H1 (cell line): ENCODE results near the gene BLOC1S3. TPM values are rescaled to one million over a fixed set of nuclear protein-coding genes. Genes with fewer than 3 reads are reported as not detected.

Experiments used
- CTCF ChIA-PET: fragments of 300-600 bp; sonication (Branson Sonifier 250); formaldehyde crosslinking; loops from one replicate; lab custom pipeline; 2021; ENCODE audit not compliant: partially characterized antibody; lab: Charles Lee
- POLR2A ChIA-PET: fragments of 300-600 bp; sonication (Branson Sonifier 250); formaldehyde crosslinking; loops from one replicate; lab custom pipeline; 2021; ENCODE audit warnings: inconsistent platforms; ENCODE audit not compliant: partially characterized antibody; lab: Charles Lee
- DNase-seq, 2 experiments: peaks; one replicate each; pipeline versions ENCODE4 v3.0.0 to v3.0.0-alpha.2; 2010 to 2022; ENCODE audit warnings: low spot score in 2 of 2, low read depth in 1 of 2, mixed read lengths in 1 of 2
- FAIRE-seq: peaks from 2 replicates; lab custom pipeline; 2011; peaks lifted over from hg19 to GRCh38; lab: Jason Lieb, UNC
- H2AFZ ChIP-seq: 2 replicates; pipeline ENCODE4 v1.8.1; 2012; ENCODE audit warnings: low read length, inconsistent platforms
- H2AK5ac ChIP-seq: 2 replicates; pipeline ENCODE4 v1.6.1; 2013; ENCODE audit warnings: low read depth, low read length
- H2BK120ac ChIP-seq: replicated peaks from 2 replicates; pipeline ENCODE3; 2013; ENCODE audit warnings: low read depth, low read length, inconsistent platforms
- H2BK12ac ChIP-seq: 2 replicates; pipeline ENCODE4 v1.6.1; 2013; ENCODE audit warnings: low read depth, low read length
- H2BK15ac ChIP-seq: 2 replicates; pipeline ENCODE4 v1.6.1; 2013; ENCODE audit warnings: low read length
- H2BK20ac ChIP-seq: 2 replicates; pipeline ENCODE4 v1.6.1; 2013; ENCODE audit warnings: low read length
- H2BK5ac ChIP-seq: 2 replicates; pipeline ENCODE4 v1.6.1; 2013; ENCODE audit warnings: low read depth, low read length
- H3K14ac ChIP-seq: 2 replicates; pipeline ENCODE4 v1.6.1; 2013; ENCODE audit warnings: inconsistent platforms; ENCODE audit not compliant: insufficient read length
- H3K18ac ChIP-seq: 2 replicates; pipeline ENCODE4 v1.6.1; 2013; ENCODE audit warnings: low read length; ENCODE audit errors: extremely low read depth
- H3K23ac ChIP-seq: 2 replicates; pipeline ENCODE4 v1.6.1; 2013; ENCODE audit warnings: inconsistent platforms; ENCODE audit not compliant: insufficient read length
- H3K23me2 ChIP-seq: 2 replicates; pipeline ENCODE4 v1.6.1; 2013; ENCODE audit warnings: low read depth, low read length
- H3K27ac ChIP-seq: 2 replicates; pipeline ENCODE4 v1.6.1; 2011; ENCODE audit warnings: low read depth, low read length, inconsistent platforms
- H3K27me3 ChIP-seq, 4 experiments: replicated peaks in 1 of 4; 1 replicate in 1 of 4; 2 replicates in 3 of 4; pipeline versions ENCODE4 v1.6.1 to v1.8.1; 2011 to 2013; ENCODE audit warnings: low read length in 3 of 4, mild to moderate bottlenecking in 3 of 4, inconsistent platforms in 2 of 4, mixed read lengths in 2 of 4, moderate library complexity in 1 of 4; ENCODE audit not compliant: control insufficient read depth in 3 of 4, insufficient read depth in 3 of 4; ENCODE audit errors: extremely low read depth in 1 of 4
- H3K36me3 ChIP-seq, 4 experiments: 2 replicates each; pipeline versions ENCODE4 v1.6.1 to v1.8.1; 2011 to 2013; ENCODE audit warnings: mild to moderate bottlenecking in 4 of 4, low read length in 3 of 4, moderate library complexity in 2 of 4, control low read depth in 1 of 4, inconsistent platforms in 1 of 4; ENCODE audit not compliant: insufficient read depth in 4 of 4, control insufficient read depth in 2 of 4
- H3K4ac ChIP-seq: replicated peaks from 2 replicates; pipeline ENCODE3; 2013; ENCODE audit warnings: low read length, low read depth, mixed read lengths, inconsistent platforms; ENCODE audit not compliant: insufficient read length
- H3K4me1 ChIP-seq, 4 experiments: replicated peaks in 1 of 4; 1 replicate in 1 of 4; 2 replicates in 3 of 4; pipeline versions ENCODE4 v1.6.1 to v1.8.1; 2011 to 2013; ENCODE audit warnings: low read length in 3 of 4, inconsistent platforms in 2 of 4, mixed read lengths in 1 of 4; ENCODE audit not compliant: insufficient read depth in 4 of 4, control insufficient read depth in 3 of 4
- H3K4me2 ChIP-seq, 2 experiments: 2 replicates each; pipeline versions ENCODE4 v1.6.1 to v1.8.1; 2011 to 2013; ENCODE audit warnings: low read depth in 2 of 2, low read length in 2 of 2, control low read depth in 1 of 2, inconsistent platforms in 1 of 2, mild to moderate bottlenecking in 1 of 2; ENCODE audit not compliant: insufficient read depth in 1 of 2
- H3K4me3 ChIP-seq, 4 experiments: fragments of 200-600, 300-600 bp in 1 of 4; sonication (generic), shearing (Covaris generic), sonication (Bioruptor Twin) in 1 of 4; 2 replicates each; pipeline versions ENCODE4 v1.5.1 to v1.8.1; 2011 to 2016; ENCODE audit warnings: low read length in 4 of 4, low read depth in 3 of 4, control low read depth in 2 of 4, inconsistent platforms in 2 of 4, mild to moderate bottlenecking in 2 of 4, mixed read lengths in 1 of 4, moderate library complexity in 1 of 4; ENCODE audit not compliant: insufficient read depth in 2 of 4; ENCODE audit errors: extremely low read depth in 1 of 4
- H3K56ac ChIP-seq: replicated peaks from 2 replicates; pipeline ENCODE3; 2013; ENCODE audit warnings: low read depth, mild to moderate bottlenecking, mixed read lengths, low read length, inconsistent platforms; ENCODE audit not compliant: insufficient read length
- H3K79me1 ChIP-seq: 2 replicates; pipeline ENCODE4 v1.6.1; 2013; ENCODE audit warnings: low read depth, low read length, control low read depth
- H3K79me2 ChIP-seq, 2 experiments: 2 replicates each; pipeline versions ENCODE4 v1.6.1 to v1.8.1; 2012 to 2013; ENCODE audit warnings: low read length in 2 of 2, mild to moderate bottlenecking in 2 of 2, inconsistent platforms in 1 of 2; ENCODE audit not compliant: insufficient read depth in 2 of 2, control insufficient read depth in 1 of 2
- H3K9ac ChIP-seq, 4 experiments: replicated peaks in 1 of 4; 1 replicate in 1 of 4; 2 replicates in 3 of 4; pipeline versions ENCODE4 v1.6.1 to v1.8.1; 2011 to 2013; ENCODE audit warnings: low read depth in 3 of 4, low read length in 3 of 4, control low read depth in 2 of 4, mild to moderate bottlenecking in 2 of 4, moderate library complexity in 2 of 4, inconsistent platforms in 1 of 4; ENCODE audit errors: extremely low read depth in 1 of 4
- H3K9me3 ChIP-seq, 2 experiments: 2 replicates each; pipeline versions ENCODE4 v1.6.1 to v1.8.1; 2012 to 2013; ENCODE audit warnings: mild to moderate bottlenecking in 2 of 2, moderate library complexity in 2 of 2, control low read depth in 1 of 2, inconsistent platforms in 1 of 2, low read depth in 1 of 2, low read length in 1 of 2, mixed read lengths in 1 of 2; ENCODE audit not compliant: insufficient read depth in 2 of 2
- H4K20me1 ChIP-seq, 2 experiments: replicated peaks in 1 of 2; 2 replicates each; pipeline versions ENCODE3 to v1.8.1; 2011 to 2013; ENCODE audit warnings: inconsistent platforms in 2 of 2, low read length in 2 of 2, mild to moderate bottlenecking in 1 of 2; ENCODE audit not compliant: insufficient read depth in 2 of 2, control insufficient read depth in 1 of 2
- H4K5ac ChIP-seq: 2 replicates; pipeline ENCODE4 v1.6.1; 2013; ENCODE audit warnings: low read length, low read depth, mixed read lengths, inconsistent platforms; ENCODE audit not compliant: insufficient read length
- H4K8ac ChIP-seq: 2 replicates; pipeline ENCODE4 v1.8.0; 2013; ENCODE audit warnings: mild to moderate bottlenecking, moderate library complexity, low read length, inconsistent platforms; ENCODE audit not compliant: insufficient read depth; ENCODE audit errors: extremely low read depth
- H4K91ac ChIP-seq: replicated peaks from 2 replicates; pipeline ENCODE3; 2013; ENCODE audit warnings: low read length, mixed read lengths, inconsistent platforms; ENCODE audit not compliant: insufficient read length
- ATF2 ChIP-seq: IDR thresholded peaks from 2 replicates; pipeline ENCODE4 v1.6.1; 2012; ENCODE audit warnings: low read length, inconsistent platforms
- CHD1 ChIP-seq: IDR thresholded peaks from 2 replicates; pipeline ENCODE4 v1.6.1; 2012; ENCODE audit warnings: low read depth, low read length, improper control_type of control experiment
- CTCF ChIP-seq, 3 experiments: IDR thresholded peaks; 1 replicate in 2 of 3; 2 replicates in 1 of 3; pipeline versions ENCODE4 v1.5.1 to v1.6.1; 2011; ENCODE audit warnings: low read length in 3 of 3, mild to moderate bottlenecking in 3 of 3, inconsistent platforms in 2 of 3, low read depth in 1 of 3, moderate library complexity in 1 of 3; ENCODE audit not compliant: insufficient read depth in 1 of 3; ENCODE audit errors: control extremely low read depth in 1 of 3
- MAFK ChIP-seq: IDR thresholded peaks from 2 replicates; pipeline ENCODE4 v1.6.1; 2012; ENCODE audit warnings: low read depth, mild to moderate bottlenecking, improper control_type of control experiment, low read length
- RAD21 ChIP-seq, 2 experiments: IDR thresholded peaks in 1 of 2; conservative IDR thresholded peaks in 1 of 2; 2 replicates each; pipeline ENCODE4 v1.6.1; 2011; ENCODE audit warnings: low read depth in 2 of 2, low read length in 2 of 2, improper control_type of control experiment in 1 of 2, inconsistent platforms in 1 of 2, mild to moderate bottlenecking in 1 of 2, moderate library complexity in 1 of 2
- SIRT6 ChIP-seq: IDR thresholded peaks from one replicate; pipeline ENCODE4 v1.7.1; 2012; ENCODE audit warnings: low read length, inconsistent platforms
- SP2 ChIP-seq: IDR thresholded peaks from 2 replicates; pipeline ENCODE4 v1.6.1; 2012; ENCODE audit warnings: mild to moderate bottlenecking, low read length, inconsistent platforms
- TAF1 ChIP-seq: IDR thresholded peaks from 2 replicates; pipeline ENCODE4 v1.6.1; 2011; ENCODE audit warnings: mild to moderate bottlenecking, low read depth, low read length
- TBP ChIP-seq: IDR thresholded peaks from 2 replicates; pipeline ENCODE4 v1.6.1; 2011; ENCODE audit warnings: low read depth, low read length, improper control_type of control experiment
- WGBS, 2 experiments: shearing (Covaris generic) in 1 of 2; methylation state at CpG; one replicate each; pipeline versions ENCODE4 v1.1.6 to v1.1.7; 2013 to 2015; ENCODE audit warnings: low lambda C conversion rate in 2 of 2, mixed read lengths in 2 of 2, inconsistent platforms in 1 of 2, low coverage in 1 of 2, missing lambda C conversion rate in 1 of 2; ENCODE audit not compliant: insufficient replicate concordance in 2 of 2, insufficient coverage in 1 of 2, insufficient read length in 1 of 2; ENCODE audit errors: extremely low coverage in 1 of 2, missing lambda C conversion rate in 1 of 2; 5-methylcytosine and 5-hydroxymethylcytosine counted together
- polyA plus RNA-seq, 7 experiments: library from polyadenylated mRNA; depleted of rRNA in 3 of 7; stranded (reverse) in 5 of 7; unstranded in 2 of 7; fragments of >200 nt in 5 of 7; fragments of 200-250 nt in 2 of 7; gene quantifications; 1 replicate in 5 of 7; 2 replicates in 1 of 7; 4 replicates in 1 of 7; pipeline versions ENCODE4 v1.2.1 to v1.2.3, GENCODE V29; 2011 to 2013; ENCODE audit warnings: missing spikeins in 2 of 7, mixed read lengths in 2 of 7
- total RNA-seq: library from RNA; stranded (reverse); fragmentation: NEBNext Ultra II Directional; extraction: Animal tissue kit (Norgen Biotek cat#: 25700); gene quantifications from 2 replicates; pipeline ENCODE4 v1.2.1, GENCODE V29; 2021

The BLOC1S3 gene
- total and polyA plus RNA-seq, 2 of the 8 experiments (the other 6 are each of a cell fraction or from before 2014, with no cell fraction given): 6.0 to 6.1 TPM

GRCh38 chr19:45177817-45178261 lies 745 bp upstream of the BLOC1S3 start, which contains the start of gene TRAPPC6A:
Gene TRAPPC6A, minus strand, starts transcription at chr19:45178237. Its CDS starts 19 bp downstream, at chr19:45178218.
- Histone ChIP-seq H3K4me3 (peak within 1 kb of the TSS; percentile 79 to 97 (median 93)), H3K23me2 (peaks cover 9% of the 10 kb centered on the region), H3K79me2 (peaks cover 0 to 9% of the 10 kb centered on the region in 2 experiments; a peak in 1 of 4 replicates), H3K9ac (peak within 1 kb of the TSS; percentile 68 to 93 (median 84)), H2AK5ac (no peak within 1 kb of the TSS), H3K9me3 (no peaks in the 10 kb centered on the region), H4K20me1 (peaks cover 2 to 5% of the 10 kb centered on the region in 2 experiments), H3K27me3 (no peaks in the 10 kb centered on the region), H3K79me1 (peaks cover 8% of the 10 kb centered on the region), H3K18ac (no peak within 1 kb of the TSS; the same call in 1 of the 2 replicates), H4K91ac (no peak within 1 kb of the TSS), H2BK15ac (no peak within 1 kb of the TSS), H3K4me2 (peak within 1 kb of the TSS; percentile 91), H3K23ac (no peak within 1 kb of the TSS), H3K36me3 (no peaks in the 10 kb centered on the region), H3K14ac (no peak within 1 kb of the TSS), H2BK12ac (no peak within 1 kb of the TSS), H2AFZ (peak within 1 kb of the TSS; percentile 97), H3K4ac (no peak within 1 kb of the TSS), H4K5ac (peak within 1 kb of the TSS; percentile 3), H2BK20ac (no peak within 1 kb of the TSS), H4K8ac (peak within 1 kb of the TSS; percentile 90; the same call in 1 of the 2 replicates), H2BK120ac (no peak within 1 kb of the TSS), H3K56ac (peak within 1 kb of the TSS; percentile 61), H3K4me1 (peaks cover 0 to 5% (median 0%) of the 10 kb centered on the region in 4 experiments; a peak in 5 of 7 replicates), H2BK5ac (peak within 1 kb of the TSS; percentile 55), H3K27ac (peak within 1 kb of the TSS; percentile 82)
- ChIA-PET POLR2A (interaction anchor here (1.2 to 2.5 kb wide), 8 partner anchors 10 to 179 kb away, joined by 3 to 14 read pairs (median 6); partner anchors contain the start of genes GEMIN7, NKPD1 and PPP1R37), CTCF (interaction anchor here (0.7 to 3.8 kb wide), 11 partner anchors 9 to 108 kb away, joined by 3 to 17 read pairs (median 5); partner anchors contain the start of gene NKPD1)
- 2% methylated on average over 34 of the region's 36 CpGs; no CpG with 5 or more reads in 1 of the 2 experiments for WGBS, 2 experiments
- FAIRE-seq: no peak
- no peak for DNase-seq
- no peak for TF ChIP-seq CTCF (IDR thresholded peaks at IDR 0.05; ENCODE audit: control extremely low read depth in 1 of 3, insufficient read depth in 1 of 3, low read depth in 1 of 3, low read length in 3 of 3)
- no peak for TF ChIP-seq CHD1
- peak; percentile 71 for TF ChIP-seq TBP
- TF ChIP-seq SP2: no peak
- TF ChIP-seq MAFK: no peak
- no peak for TF ChIP-seq SIRT6
- TF ChIP-seq TAF1: peak; percentile 87; the same call in 1 of the 2 replicates
- TF ChIP-seq ATF2: no peak
- TF ChIP-seq RAD21 (IDR thresholded peaks at IDR 0.05 in 1 of 2, conservative IDR thresholded peaks at IDR 0.05 in 1 of 2; ENCODE audit: low read depth in 2 of 2, low read length in 2 of 2): no peak
